HepG2 (cell line): ENCODE measurements around the gene SLC9A8. TPM values are rescaled to one million over a fixed set of nuclear protein-coding genes. Genes with fewer than 3 reads are reported as not detected.

Experiments used
- AGO2 ChIP-seq: fragments of 200-400 bp; formaldehyde crosslinking; optimal IDR thresholded peaks from 2 replicates; pipeline ENCODE3; 2017; ENCODE audit warnings: mild to moderate bottlenecking, low read depth, low read length, moderate library complexity
- HDAC6 ChIP-seq: fragments of 200-600 bp; sonication (generic); IDR thresholded peaks from 2 replicates; pipeline ENCODE4 v1.7.0; 2017; ENCODE audit warnings: mild to moderate bottlenecking, antibody characterized with exemption, low read length, low read depth
- IKZF4 ChIP-seq: sonication (generic); formaldehyde crosslinking; IDR thresholded peaks from 2 replicates; pipeline ENCODE4 v1.5.1; 2020; ENCODE audit warnings: borderline replicate concordance, mild to moderate bottlenecking, low read depth, missing genetic modification reagents; ENCODE audit errors: not compliant biosample characterization
- KDM5B ChIP-seq: sonication (generic); formaldehyde crosslinking; IDR thresholded peaks from 2 replicates; pipeline ENCODE4 v1.4.0; 2020; ENCODE audit warnings: missing genetic modification reagents, mild to moderate bottlenecking, borderline replicate concordance
- KIAA2018 ChIP-seq: sonication (generic); formaldehyde crosslinking; IDR thresholded peaks from 2 replicates; pipeline ENCODE4 v1.5.0; 2020; ENCODE audit warnings: mild to moderate bottlenecking, missing genetic modification reagents, borderline replicate concordance
- SIX1 ChIP-seq: sonication (generic); formaldehyde crosslinking; IDR thresholded peaks from 2 replicates; pipeline ENCODE4 v1.4.0; 2020; ENCODE audit warnings: missing genetic modification reagents, borderline replicate concordance
- SMARCC2 ChIP-seq: fragments of 450-650 bp; IDR thresholded peaks from 2 replicates; pipeline ENCODE4 v1.6.1; 2017; ENCODE audit warnings: antibody characterized with exemption, mild to moderate bottlenecking
- ZMAT3 ChIP-seq: sonication (generic); formaldehyde crosslinking; conservative IDR thresholded peaks from 2 replicates; pipeline ENCODE4 v1.7.0; 2021; ENCODE audit warnings: missing genetic modification reagents
- ZNF207 ChIP-seq: fragments of 450-650 bp; IDR thresholded peaks from 2 replicates; pipeline ENCODE4 v1.6.1; 2016; ENCODE audit warnings: antibody characterized with exemption, borderline replicate concordance
- ZNF605 ChIP-seq: sonication (generic); formaldehyde crosslinking; IDR thresholded peaks from 2 replicates; pipeline ENCODE4 v1.8.0; 2022; ENCODE audit warnings: mild to moderate bottlenecking, missing genetic modification reagents
- ZNF746 ChIP-seq: sonication (generic); formaldehyde crosslinking; IDR thresholded peaks from 2 replicates; pipeline ENCODE4 v1.8.0; 2022; ENCODE audit warnings: mild to moderate bottlenecking, missing genetic modification reagents
- ZNF768 ChIP-seq: sonication (generic); formaldehyde crosslinking; IDR thresholded peaks from 2 replicates; pipeline ENCODE4 v1.4.0; 2020; ENCODE audit warnings: missing genetic modification reagents
- ZNF83 ChIP-seq: sonication (generic); formaldehyde crosslinking; IDR thresholded peaks from 2 replicates; pipeline ENCODE4 v1.4.0; 2020; ENCODE audit warnings: missing genetic modification reagents, mild to moderate bottlenecking, borderline replicate concordance
- polyA plus RNA-seq, 8 experiments: library from polyadenylated mRNA; depleted of rRNA in 3 of 8; stranded (reverse) in 7 of 8; unstranded in 1 of 8; fragments of >200 nt; fragmentation: Illumina TruSeq in 4 of 8; extraction: Trizol in 4 of 8; gene quantifications; 2 replicates each; pipeline versions ENCODE4 v1.2.1 to v1.2.3, GENCODE V29; 2011 to 2016; ENCODE audit warnings: low read depth in 4 of 8, missing spikeins in 1 of 8, mixed read lengths in 1 of 8; ENCODE audit not compliant: insufficient read depth in 1 of 8
- total RNA-seq, 5 experiments: library from RNA; depleted of rRNA; stranded (reverse); fragments of >200 nt; fragmentation: Illumina TruSeq; extraction: Trizol; gene quantifications; 2 replicates each; pipeline ENCODE4 v1.2.3, GENCODE V29; 2016; ENCODE audit warnings: low read depth in 1 of 5
- TF ChIP-seq, protein P1 (sequence below): sonication (generic); formaldehyde crosslinking; IDR thresholded peaks from 2 replicates; pipeline ENCODE4 v1.4.0; 2020; ENCODE audit warnings: missing genetic modification reagents
- TF ChIP-seq, protein P2 (sequence below), 2 experiments: sonication (generic) in 1 of 2; formaldehyde crosslinking in 1 of 2; IDR thresholded peaks; 2 replicates each; pipeline versions ENCODE4 v1.6.1 to v1.9.0; 2014 to 2022; ENCODE audit warnings: antibody characterized with exemption in 1 of 2, borderline replicate concordance in 1 of 2, inconsistent platforms in 1 of 2, low read depth in 1 of 2, missing genetic modification reagents in 1 of 2

The SLC9A8 gene
- total and polyA plus RNA-seq, 2 of the 13 experiments (the other 11 are each of a cell fraction or from before 2014, with no cell fraction given) = 4.1 to 7.4 TPM

- 0 out of 2 replicates have a peak, but pooled peaks have one; percentile 72 for TF ChIP-seq KIAA2018 (CRISPR knock-in tag)
- TF ChIP-seq ZNF746 (CRISPR knock-in tag) = no peak
- TF ChIP-seq IKZF4 (CRISPR knock-in tag) = peak; percentile 7
- TF ChIP-seq KDM5B (CRISPR knock-in tag) = no peak
- no peak for TF ChIP-seq SMARCC2
- TF ChIP-seq ZNF83 (CRISPR knock-in tag) = no peak
- peak; percentile 13; the same call in 1 of the 2 replicates for TF ChIP-seq ZNF768 (CRISPR knock-in tag)
- TF ChIP-seq AGO2 = peak; percentile 84
- no peak for TF ChIP-seq SIX1 (CRISPR knock-in tag)
- TF ChIP-seq, protein P1, sequence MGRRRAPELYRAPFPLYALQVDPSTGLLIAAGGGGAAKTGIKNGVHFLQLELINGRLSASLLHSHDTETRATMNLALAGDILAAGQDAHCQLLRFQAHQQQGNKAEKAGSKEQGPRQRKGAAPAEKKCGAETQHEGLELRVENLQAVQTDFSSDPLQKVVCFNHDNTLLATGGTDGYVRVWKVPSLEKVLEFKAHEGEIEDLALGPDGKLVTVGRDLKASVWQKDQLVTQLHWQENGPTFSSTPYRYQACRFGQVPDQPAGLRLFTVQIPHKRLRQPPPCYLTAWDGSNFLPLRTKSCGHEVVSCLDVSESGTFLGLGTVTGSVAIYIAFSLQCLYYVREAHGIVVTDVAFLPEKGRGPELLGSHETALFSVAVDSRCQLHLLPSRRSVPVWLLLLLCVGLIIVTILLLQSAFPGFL (CRISPR knock-in tag) = no peak
- TF ChIP-seq ZMAT3 (CRISPR knock-in tag) = peak; percentile 23; the same call in 1 of the 2 replicates
- TF ChIP-seq HDAC6 = no peak
- TF ChIP-seq ZNF605 (CRISPR knock-in tag) = 0 out of 2 replicates have a peak, but pooled peaks have one; percentile 3
- TF ChIP-seq ZNF207 = no peak
- TF ChIP-seq, protein P2, sequence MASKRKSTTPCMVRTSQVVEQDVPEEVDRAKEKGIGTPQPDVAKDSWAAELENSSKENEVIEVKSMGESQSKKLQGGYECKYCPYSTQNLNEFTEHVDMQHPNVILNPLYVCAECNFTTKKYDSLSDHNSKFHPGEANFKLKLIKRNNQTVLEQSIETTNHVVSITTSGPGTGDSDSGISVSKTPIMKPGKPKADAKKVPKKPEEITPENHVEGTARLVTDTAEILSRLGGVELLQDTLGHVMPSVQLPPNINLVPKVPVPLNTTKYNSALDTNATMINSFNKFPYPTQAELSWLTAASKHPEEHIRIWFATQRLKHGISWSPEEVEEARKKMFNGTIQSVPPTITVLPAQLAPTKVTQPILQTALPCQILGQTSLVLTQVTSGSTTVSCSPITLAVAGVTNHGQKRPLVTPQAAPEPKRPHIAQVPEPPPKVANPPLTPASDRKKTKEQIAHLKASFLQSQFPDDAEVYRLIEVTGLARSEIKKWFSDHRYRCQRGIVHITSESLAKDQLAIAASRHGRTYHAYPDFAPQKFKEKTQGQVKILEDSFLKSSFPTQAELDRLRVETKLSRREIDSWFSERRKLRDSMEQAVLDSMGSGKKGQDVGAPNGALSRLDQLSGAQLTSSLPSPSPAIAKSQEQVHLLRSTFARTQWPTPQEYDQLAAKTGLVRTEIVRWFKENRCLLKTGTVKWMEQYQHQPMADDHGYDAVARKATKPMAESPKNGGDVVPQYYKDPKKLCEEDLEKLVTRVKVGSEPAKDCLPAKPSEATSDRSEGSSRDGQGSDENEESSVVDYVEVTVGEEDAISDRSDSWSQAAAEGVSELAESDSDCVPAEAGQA (IDR thresholded peaks at IDR 0.05; ENCODE audit: low read depth) = no peak
- TF ChIP-seq, protein P2 (CRISPR knock-in tag; IDR thresholded peaks at IDR 0.05; ENCODE audit: borderline replicate concordance) = no peak
Measured at GRCh38 chr20:49915118-49915379, 102.4 kb downstream of the SLC9A8 start (continued).
